NOMO-1 treated with dmso at 0.1 percent for 144 hours (cell line): ENCODE measurements around the gene SCN8A.

Source experiments
- DNase-seq: peaks from one replicate; lab custom pipeline; 2025; ENCODE audit not compliant: unreplicated experiment; lab: John Stamatoyannopoulos, UW

Gene SCN8A

GRCh38 chr12:51669271-51669670, 78.2 kb downstream of the SCN8A start:
- no peak for DNase-seq

DNA sequence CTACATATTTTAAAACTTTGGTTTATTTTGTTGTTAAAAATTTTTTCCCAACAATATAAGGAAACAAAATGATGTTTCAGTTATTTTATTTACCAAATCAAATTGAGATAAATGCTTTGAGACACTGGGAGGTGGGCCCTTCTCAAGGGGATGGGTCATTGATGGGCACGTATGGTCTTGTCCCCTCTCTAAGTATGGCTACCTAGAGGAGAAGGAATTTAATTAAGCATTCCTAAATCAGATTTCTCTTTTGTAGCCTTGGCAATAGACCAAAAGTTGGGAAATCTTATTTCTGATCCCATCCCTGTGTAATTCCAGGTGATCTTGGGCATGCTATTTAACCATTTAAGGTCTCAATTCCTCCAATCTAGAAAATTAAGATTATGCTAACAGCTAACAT, 79.0 kb downstream of the SCN8A start:
- no peak for DNase-seq

GRCh38 chr12:51672334-51672733, 81.3 kb downstream of the SCN8A start:
- no peak for DNase-seq

GRCh38 chr12:51675071-51675803, 84.2 kb downstream of the SCN8A start:
- no peak for DNase-seq

- no peak for DNase-seq
These were observed 85.8 kb downstream of the SCN8A start for GRCh38 chr12:51676875-51677274.

DNA sequence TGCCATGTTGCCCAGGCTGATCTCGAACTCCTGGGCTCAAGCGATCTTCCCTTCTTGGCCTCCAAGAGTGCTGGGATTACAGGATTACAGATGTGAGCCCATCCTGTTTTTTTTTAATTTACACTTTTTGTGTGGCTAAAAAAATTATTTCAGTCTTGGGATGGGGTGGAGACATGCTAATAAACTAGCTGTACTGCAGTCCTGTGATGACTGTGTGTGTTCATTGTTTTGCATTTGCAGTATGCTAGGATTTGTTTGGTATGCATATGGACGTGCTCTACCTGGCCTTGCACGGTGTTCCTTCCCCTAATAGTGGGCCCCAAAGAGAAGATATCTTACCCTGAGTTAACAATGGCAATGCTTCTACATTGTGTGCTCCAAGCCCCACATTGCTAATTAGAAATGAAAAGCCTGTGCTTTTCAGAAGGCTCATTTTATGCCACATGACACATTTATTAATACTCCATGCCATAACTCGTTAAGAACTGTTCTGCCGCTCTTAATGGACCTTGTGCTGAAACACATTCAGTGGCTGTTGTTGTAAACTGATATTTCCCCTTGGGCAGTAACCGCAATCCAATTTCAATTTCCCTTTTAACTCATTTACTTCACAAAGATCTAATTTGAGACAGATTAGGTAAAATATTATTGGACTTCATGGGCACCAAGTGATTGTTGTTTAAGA, 86.4 kb downstream of the SCN8A start:
- no peak for DNase-seq

DNA sequence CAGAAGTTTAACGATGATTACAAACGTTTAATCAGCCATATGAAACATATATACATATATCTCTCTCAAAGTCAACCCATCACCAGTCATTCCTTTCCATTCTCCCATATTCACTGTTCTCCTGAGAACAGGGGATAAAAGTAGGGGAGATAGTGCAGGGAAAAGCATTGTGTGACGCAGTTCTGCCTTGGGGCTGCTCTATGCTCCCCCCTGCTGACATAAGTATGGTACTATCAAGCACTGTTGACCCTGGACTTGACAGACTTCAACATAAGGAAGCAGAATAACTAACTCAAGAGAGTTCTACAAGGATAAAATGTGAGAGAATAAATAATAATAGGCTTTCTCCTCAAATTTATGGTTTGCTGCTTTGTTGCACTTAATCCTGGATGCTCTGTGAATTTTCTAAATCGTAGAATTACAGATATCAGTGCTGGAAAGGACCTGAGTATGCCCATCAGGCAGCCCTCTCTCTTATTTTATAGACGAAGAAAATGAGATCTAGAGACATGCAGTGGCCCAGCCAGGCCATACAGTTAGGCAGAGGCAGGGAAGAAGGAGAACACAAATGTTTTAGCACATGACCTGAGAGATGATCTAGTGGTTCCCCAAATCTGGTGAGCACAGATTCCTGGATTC, 87.2 kb downstream of the SCN8A start:
- peak; percentile 60 for DNase-seq

GRCh38 chr12:51682981-51683380, 91.9 kb downstream of the SCN8A start:
- no peak for DNase-seq

DNA sequence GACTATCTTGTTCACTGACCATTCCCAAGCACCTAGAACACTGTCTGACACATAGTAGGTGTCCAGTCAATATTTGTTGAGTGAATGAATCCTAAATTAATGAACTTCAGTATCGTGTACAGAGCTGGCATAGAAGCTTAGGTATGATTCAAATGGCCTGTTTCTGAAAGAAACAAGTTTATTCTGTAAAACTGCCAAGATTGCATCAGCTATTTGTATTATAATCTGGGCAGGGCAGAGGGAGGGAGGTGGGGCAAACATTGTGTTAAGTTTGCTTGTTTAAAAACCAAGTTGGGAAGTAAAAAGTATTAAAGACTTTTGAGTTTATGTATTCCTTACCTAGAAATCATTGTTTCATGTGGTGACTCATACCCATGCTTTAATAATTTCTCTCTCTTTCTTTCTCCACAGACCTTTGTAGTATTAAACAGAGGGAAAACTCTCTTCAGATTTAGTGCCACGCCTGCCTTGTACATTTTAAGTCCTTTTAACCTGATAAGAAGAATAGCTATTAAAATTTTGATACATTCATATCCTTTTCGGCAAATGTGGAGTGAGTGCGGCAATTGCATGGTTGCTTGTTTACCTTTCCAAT, 92.8 kb downstream of the SCN8A start:
- DNase-seq, result no peak

GRCh38 chr12:51686727-51687126, 95.7 kb downstream of the SCN8A start:
- DNase-seq, result no peak

DNA sequence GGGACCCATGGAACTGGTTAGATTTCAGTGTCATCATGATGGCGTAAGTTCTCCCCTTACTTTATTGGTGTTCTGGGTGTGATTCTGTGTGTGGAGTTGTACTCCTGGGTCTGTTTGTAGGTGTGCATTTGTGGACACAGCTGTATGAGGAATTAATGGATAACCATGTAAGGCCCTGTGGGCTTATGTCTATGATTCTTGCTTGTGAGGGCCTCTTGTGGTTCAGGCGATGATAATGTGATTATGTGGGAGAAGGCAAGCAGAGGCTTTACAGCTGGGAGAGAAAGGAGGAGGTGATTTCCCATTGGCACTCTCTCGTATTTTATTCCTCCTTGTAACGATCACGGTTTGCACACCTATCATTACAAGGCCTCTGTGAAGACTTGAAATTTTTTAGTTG, 96.1 kb downstream of the SCN8A start:
- DNase-seq, result no peak

GRCh38 chr12:51687614-51688013, 96.6 kb downstream of the SCN8A start:
- peak; percentile 34 for DNase-seq

- no peak for DNase-seq
These were observed 99.0 kb downstream of the SCN8A start for GRCh38 chr12:51689983-51690382.

DNA sequence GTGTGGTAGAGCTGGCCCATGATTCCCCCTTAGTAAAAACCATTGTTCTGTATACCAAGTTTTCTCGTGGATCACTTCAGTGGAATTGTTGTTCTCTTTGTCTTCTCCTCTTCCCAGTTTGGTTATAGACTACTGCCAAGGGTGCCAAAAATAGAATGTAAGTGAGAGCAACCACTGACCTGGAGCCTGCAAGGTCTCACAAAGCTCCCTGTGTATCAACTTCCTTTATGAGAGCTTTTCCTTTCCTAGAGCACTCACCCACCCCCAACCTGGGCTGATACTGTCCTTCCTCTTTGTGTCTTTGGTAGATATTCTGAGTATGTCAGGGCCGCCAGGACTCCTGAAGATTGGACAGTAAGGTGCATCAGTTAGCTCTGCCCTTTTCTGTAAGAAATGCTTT, 101.0 kb downstream of the SCN8A start:
- DNase-seq, result peak; percentile 30

DNA sequence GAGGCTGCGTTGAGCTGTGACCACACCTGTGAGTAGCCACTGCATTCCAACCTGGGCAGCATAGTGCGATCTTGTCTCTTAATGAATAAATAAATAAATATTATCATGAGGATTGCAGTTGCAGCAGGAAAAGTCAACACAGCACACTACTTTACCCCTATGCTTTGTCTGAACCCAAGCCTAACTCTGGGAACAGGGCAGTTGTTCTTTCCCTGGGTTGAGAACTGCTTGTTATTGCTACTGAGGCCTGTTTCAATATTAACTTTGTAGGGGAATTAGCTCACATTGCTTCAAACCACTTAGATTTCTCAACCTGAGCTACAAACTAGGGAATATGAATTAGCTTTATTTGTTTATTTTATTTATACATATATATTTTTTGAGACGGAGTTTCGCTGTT, 102.5 kb downstream of the SCN8A start:
- DNase-seq, result no peak

- no peak for DNase-seq
These were observed 103.1 kb downstream of the SCN8A start for GRCh38 chr12:51694146-51694545.

- DNase-seq, result no peak
These were observed 104.4 kb downstream of the SCN8A start for GRCh38 chr12:51695241-51696010.

- no peak for DNase-seq
These were observed 108.2 kb downstream of the SCN8A start for GRCh38 chr12:51699219-51699618.

DNA sequence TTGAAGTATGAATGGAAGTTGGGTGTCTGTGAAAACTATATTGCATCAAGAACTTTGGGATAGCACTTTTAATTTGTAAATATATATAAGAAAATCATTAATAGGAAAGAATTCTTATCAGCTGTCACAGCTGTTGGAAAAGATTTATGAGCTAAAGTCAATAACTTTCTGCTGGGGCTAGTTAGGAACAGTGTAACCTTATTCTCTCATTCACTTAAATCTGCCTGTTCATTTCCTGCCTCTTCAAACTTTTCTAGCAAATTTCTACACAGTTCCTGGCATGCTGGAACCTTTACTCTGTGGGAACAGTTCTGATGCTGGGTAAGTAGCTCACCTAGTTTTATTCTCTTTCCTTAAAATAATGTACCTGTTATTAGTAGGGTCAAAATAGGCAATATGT, 109.9 kb downstream of the SCN8A start:
- DNase-seq, result no peak

GRCh38 chr12:51702587-51702986, 111.6 kb downstream of the SCN8A start:
- DNase-seq, result no peak

DNA sequence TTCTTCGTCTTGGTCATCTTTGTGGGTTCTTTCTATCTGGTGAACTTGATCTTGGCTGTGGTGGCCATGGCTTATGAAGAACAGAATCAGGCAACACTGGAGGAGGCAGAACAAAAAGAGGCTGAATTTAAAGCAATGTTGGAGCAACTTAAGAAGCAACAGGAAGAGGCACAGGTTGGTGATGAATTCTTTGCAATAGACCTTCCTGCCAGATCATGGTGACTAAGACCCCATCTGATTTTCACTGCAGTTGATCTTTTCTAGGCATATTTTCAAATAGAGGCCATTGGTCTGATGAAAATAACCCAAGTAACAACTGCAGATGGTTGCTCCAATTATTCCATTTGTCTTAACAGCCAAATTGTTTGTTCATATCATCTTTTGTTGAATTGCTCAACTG, 114.4 kb downstream of the SCN8A start:
- DNase-seq, result no peak
